SK-N-SH (cell line): ENCODE results near the gene SEC14L6. TPM values are rescaled to one million over a fixed set of nuclear protein-coding genes. Genes with fewer than 3 reads are reported as not detected.

Experiments used
- CTCF ChIA-PET: fragments of 300-600, 350-600 bp; formaldehyde crosslinking; extraction: SDS; loops from one replicate; lab custom pipeline; 2021; lab: Yijun Ruan, JAX
- POLR2A ChIA-PET: fragments of 350-600 bp; sonication (Branson Sonifier 250); formaldehyde crosslinking; extraction: SDS; loops from one replicate; lab custom pipeline; 2020; ENCODE audit warnings: antibody characterized with exemption, inconsistent platforms; lab: Yijun Ruan, JAX
- DNase-seq: peaks from one replicate; pipeline ENCODE4 v3.0.0; 2012
- H2AFZ ChIP-seq: fragments of 200-600 bp; sonication (generic); 2 replicates; pipeline ENCODE4 v1.8.1; 2016; ENCODE audit warnings: antibody characterized with exemption, mild to moderate bottlenecking, low read depth
- H3F3A ChIP-seq: fragments of 200-600 bp; sonication (generic); replicated peaks from 2 replicates; pipeline ENCODE3; 2016; ENCODE audit warnings: antibody characterized with exemption, mild to moderate bottlenecking; ENCODE audit not compliant: insufficient read depth
- H3K27ac ChIP-seq, 2 experiments: fragments of 200-500 bp in 1 of 2; fragments of 200-600 bp in 1 of 2; sonication (Bioruptor generic) in 1 of 2; sonication (generic), shearing (Covaris generic) in 1 of 2; 2 replicates each; pipeline versions ENCODE4 v1.5.1 to v1.6.1; 2014 to 2016; ENCODE audit warnings: low read depth in 2 of 2, inconsistent platforms in 1 of 2, low read length in 1 of 2, mild to moderate bottlenecking in 1 of 2, mixed read lengths in 1 of 2
- H3K27me3 ChIP-seq: fragments of 200-600 bp; sonication (generic), shearing (Covaris generic); 2 replicates; pipeline ENCODE4 v1.6.1; 2016; ENCODE audit warnings: mixed run types; ENCODE audit not compliant: insufficient read depth
- H3K36me3 ChIP-seq, 2 experiments: fragments of 200-500 bp in 1 of 2; fragments of 200-600 bp in 1 of 2; sonication (Bioruptor generic) in 1 of 2; sonication (generic) in 1 of 2; replicated peaks in 1 of 2; 2 replicates each; pipeline versions ENCODE3 to v1.5.1; 2014 to 2016; ENCODE audit warnings: low read length in 1 of 2, mild to moderate bottlenecking in 1 of 2; ENCODE audit not compliant: insufficient read depth in 2 of 2, control insufficient read depth in 1 of 2
- H3K4me1 ChIP-seq, 2 experiments: fragments of 200-500 bp in 1 of 2; fragments of 200-600 bp in 1 of 2; sonication (Bioruptor generic) in 1 of 2; sonication (generic), shearing (Covaris generic) in 1 of 2; 2 replicates each; pipeline versions ENCODE4 v1.5.1 to v1.6.1; 2014 to 2016; ENCODE audit warnings: low read depth in 1 of 2, low read length in 1 of 2, mixed run types in 1 of 2; ENCODE audit not compliant: insufficient read depth in 2 of 2, control insufficient read depth in 1 of 2
- H3K4me2 ChIP-seq: fragments of 200-600 bp; sonication (generic), shearing (Covaris generic); 2 replicates; pipeline ENCODE4 v1.6.1; 2017; ENCODE audit warnings: mixed run types
- H3K4me3 ChIP-seq, 2 experiments: fragments of 200-500 bp in 1 of 2; fragments of 200-600 bp in 1 of 2; sonication (Bioruptor generic) in 1 of 2; sonication (generic), shearing (Covaris generic) in 1 of 2; 2 replicates each; pipeline versions ENCODE4 v1.5.1 to v1.8.1; 2014 to 2016; ENCODE audit warnings: low read depth in 2 of 2, inconsistent platforms in 1 of 2, low read length in 1 of 2, mild to moderate bottlenecking in 1 of 2, mixed read lengths in 1 of 2, moderate library complexity in 1 of 2
- H3K79me2 ChIP-seq: fragments of 200-600 bp; sonication (generic); 2 replicates; pipeline ENCODE4 v1.8.1; 2017; ENCODE audit warnings: mild to moderate bottlenecking; ENCODE audit not compliant: insufficient read depth
- H3K9ac ChIP-seq: fragments of 200-600 bp; sonication (generic); 2 replicates; pipeline ENCODE4 v1.6.1; 2017; ENCODE audit warnings: mixed run types
- H3K9me2 ChIP-seq: fragments of 200-600 bp; sonication (generic); 2 replicates; pipeline ENCODE4 v1.6.1; 2017; ENCODE audit warnings: mixed run types
- H3K9me3 ChIP-seq: fragments of 200-600 bp; sonication (generic); 2 replicates; pipeline ENCODE4 v1.6.1; 2017; ENCODE audit warnings: mixed run types, mild to moderate bottlenecking, moderate library complexity
- H4K20me1 ChIP-seq: fragments of 200-600 bp; sonication (generic); 2 replicates; pipeline ENCODE4 v1.6.1; 2017; ENCODE audit warnings: mild to moderate bottlenecking, mixed run types; ENCODE audit not compliant: insufficient read depth
- CHD2 ChIP-seq: fragments of 150-350 bp; IDR thresholded peaks from 2 replicates; pipeline ENCODE4 v1.6.1; 2018; ENCODE audit warnings: low read length; ENCODE audit not compliant: partially characterized antibody
- CTCF ChIP-seq: fragments of 200-600 bp; sonication (generic); IDR thresholded peaks from 2 replicates; pipeline ENCODE4 v1.6.1; 2017; ENCODE audit warnings: antibody characterized with exemption, mild to moderate bottlenecking, moderate library complexity
- EP300 ChIP-seq, 2 experiments: IDR thresholded peaks; 2 replicates each; pipeline versions ENCODE4 v1.4.0 to v1.6.1; 2012; ENCODE audit warnings: borderline replicate concordance in 1 of 2, low read depth in 1 of 2, low read length in 1 of 2
- EZH2phosphoT487 ChIP-seq: fragments of 200-600 bp; sonication (generic); IDR thresholded peaks from 2 replicates; pipeline ENCODE4 v1.6.1; 2017; ENCODE audit warnings: low read depth, mixed run types, mild to moderate bottlenecking, antibody characterized with exemption, moderate library complexity, borderline replicate concordance
- FOSL2 ChIP-seq: IDR thresholded peaks from 2 replicates; pipeline ENCODE4 v1.4.0; 2012; ENCODE audit warnings: low read depth, mild to moderate bottlenecking, moderate library complexity, borderline replicate concordance
- GATA2 ChIP-seq: sonication (generic); formaldehyde crosslinking; IDR thresholded peaks from 2 replicates; pipeline ENCODE4 v1.5.0; 2020; ENCODE audit warnings: mild to moderate bottlenecking, missing genetic modification reagents
- MEF2A ChIP-seq: IDR thresholded peaks from 2 replicates; pipeline ENCODE4 v1.4.0; 2012; ENCODE audit warnings: low read depth, borderline replicate concordance
- NFIC ChIP-seq: IDR thresholded peaks from 2 replicates; pipeline ENCODE4 v1.4.0; 2012; ENCODE audit warnings: borderline replicate concordance
- PBX3 ChIP-seq: IDR thresholded peaks from 2 replicates; pipeline ENCODE4; 2012
- RAD21 ChIP-seq: IDR thresholded peaks from 2 replicates; pipeline ENCODE4 v1.6.1; 2012; ENCODE audit warnings: mild to moderate bottlenecking, low read length
- REST ChIP-seq: IDR thresholded peaks from 2 replicates; pipeline ENCODE4 v1.6.1; 2012; ENCODE audit warnings: mild to moderate bottlenecking, low read depth, low read length, moderate library complexity
- RFX5 ChIP-seq: IDR thresholded peaks from 2 replicates; pipeline ENCODE4 v1.6.1; 2012; ENCODE audit warnings: mild to moderate bottlenecking, improper control_type of control experiment, low read length
- RXRA ChIP-seq: IDR thresholded peaks from 2 replicates; pipeline ENCODE4 v1.4.0; 2012; ENCODE audit warnings: low read depth, mild to moderate bottlenecking, borderline replicate concordance
- SMC3 ChIP-seq: IDR thresholded peaks from 2 replicates; pipeline ENCODE4 v1.6.1; 2012; ENCODE audit warnings: low read depth, low read length, improper control_type of control experiment
- TEAD4 ChIP-seq: IDR thresholded peaks from 2 replicates; pipeline ENCODE4 v1.4.0; 2012; ENCODE audit warnings: mild to moderate bottlenecking, borderline replicate concordance; ENCODE audit not compliant: insufficient read depth
- USF2 ChIP-seq: fragments of 150-350 bp; IDR thresholded peaks from 2 replicates; pipeline ENCODE4 v1.6.1; 2017; ENCODE audit warnings: antibody characterized with exemption, low read length, low read depth, borderline replicate concordance
- ZBTB33 ChIP-seq: IDR thresholded peaks from 2 replicates; pipeline ENCODE4 v1.4.0; 2012; ENCODE audit warnings: low read depth, borderline replicate concordance
- WGBS: methylation state at CpG from one replicate; pipeline ENCODE4 v1.1.6; 2017; ENCODE audit warnings: low lambda C conversion rate; 5-methylcytosine and 5-hydroxymethylcytosine counted together
- polyA plus RNA-seq, 3 experiments: library from polyadenylated mRNA; depleted of rRNA; stranded (reverse); fragments of >200 nt; gene quantifications; 2 replicates each; pipeline ENCODE4 v1.2.3, GENCODE V29; 2012

Gene SEC14L6
- polyA plus RNA-seq, 1 of the 3 experiments (the other 2 are of a cell fraction) = not detected

GRCh38 chr22:30490399-30490798, 56.1 kb downstream of the SEC14L6 start (continued):
- TF ChIP-seq USF2 (no peak), EP300 (IDR thresholded peaks at IDR 0.05; ENCODE audit: borderline replicate concordance in 1 of 2, low read depth in 1 of 2, low read length in 1 of 2) (no peak), FOSL2 (no peak), SMC3 (no peak), CHD2 (no peak), RXRA (no peak), NFIC (no peak), MEF2A (no peak), REST (no peak)

GRCh38 chr22:30488121-30488520, 58.4 kb downstream of the SEC14L6 start:
- Histone ChIP-seq H3K9me3 (no peaks in the 10 kb centered on the region), H2AFZ (no peak overlapping the region), H3K9ac (no peak overlapping the region), H3K4me3 (no peak overlapping the region), H3K27ac (no peak overlapping the region), H3F3A (no peaks in the 10 kb centered on the region), H3K36me3 (no peaks in the 10 kb centered on the region), H3K27me3 (no peaks in the 10 kb centered on the region), H4K20me1 (no peaks in the 10 kb centered on the region), H3K4me2 (no peak overlapping the region), H3K9me2 (no peaks in the 10 kb centered on the region), H3K79me2 (no peaks in the 10 kb centered on the region), H3K4me1 (no peaks in the 10 kb centered on the region; a peak in 1 of 4 replicates)
- ChIA-PET POLR2A (no interaction called here), CTCF (interaction anchor here (1.6 kb wide), 1 partner anchor 13 kb away, joined by 6 read pairs; no protein-coding TSS in a partner anchor)
- 63% methylated on average over 7 of the region's 7 CpGs for WGBS
- no peak for DNase-seq
- TF ChIP-seq RAD21 (no peak), TEAD4 (no peak), ZBTB33 (no peak), PBX3 (no peak), REST (no peak), SMC3 (no peak), RFX5 (no peak), FOSL2 (no peak), RXRA (no peak), CTCF (no peak), GATA2 (CRISPR knock-in tag) (no peak), EZH2phosphoT487 (no peak)
